PC-9 (cell line): Measurements from ENCODE around the gene AGAP3. TPM values are rescaled to one million over a fixed set of nuclear protein-coding genes. Genes with fewer than 3 reads are reported as not detected.

Experiments
- BruUV-seq: library from RNA; stranded (reverse); fragments of 400-500 nt; replicated peaks from 2 replicates; lab custom pipeline; 2021; lab: Mats Ljungman, UMichigan
- CTCF ChIA-PET: fragments of 300-600 bp; sonication (Branson Sonifier 250); formaldehyde crosslinking; loops from one replicate; lab custom pipeline; 2022; ENCODE audit warnings: antibody characterized with exemption; lab: Charles Lee
- POLR2A ChIA-PET: fragments of 300-600 bp; sonication (Branson Sonifier 250); formaldehyde crosslinking; loops from one replicate; lab custom pipeline; 2022; ENCODE audit warnings: antibody characterized with exemption; ENCODE audit not compliant: unreplicated experiment; lab: Charles Lee
- DNase-seq, 2 experiments: peaks; one replicate each; pipeline versions ENCODE4 v3.0.0 to v3.0.0-alpha.2; 2015 to 2022; ENCODE audit warnings: mixed read lengths in 1 of 2
- H2AFZ ChIP-seq: fragments of 200-600 bp; sonication (generic); 2 replicates; pipeline ENCODE4 v1.8.1; 2017; ENCODE audit warnings: antibody characterized with exemption
- H3F3A ChIP-seq: fragments of 200-600 bp; sonication (generic); 2 replicates; pipeline ENCODE4 v1.8.1; 2017; ENCODE audit warnings: antibody characterized with exemption, mild to moderate bottlenecking, low read depth; ENCODE audit not compliant: insufficient read depth
- H3K27ac ChIP-seq: fragments of 200-600 bp; sonication (generic); 2 replicates; pipeline ENCODE4 v1.6.1; 2016; ENCODE audit warnings: mixed run types
- H3K27me3 ChIP-seq: fragments of 200-600 bp; sonication (generic); 2 replicates; pipeline ENCODE4 v1.6.1; 2016; ENCODE audit warnings: low read depth, mixed run types; ENCODE audit not compliant: insufficient read depth
- H3K36me3 ChIP-seq: fragments of 200-600 bp; sonication (generic); 2 replicates; pipeline ENCODE4 v1.6.1; 2016; ENCODE audit warnings: low read depth, mixed run types
- H3K4me1 ChIP-seq: fragments of 200-600 bp; sonication (generic); replicated peaks from 2 replicates; pipeline ENCODE4 v1.6.1; 2016; ENCODE audit warnings: mixed run types; ENCODE audit not compliant: insufficient read depth
- H3K4me2 ChIP-seq: fragments of 200-600 bp; sonication (generic); 2 replicates; pipeline ENCODE4 v1.6.1; 2017; ENCODE audit warnings: mixed run types
- H3K4me3 ChIP-seq: fragments of 200-600 bp; sonication (generic); 2 replicates; pipeline ENCODE4 v1.6.1; 2016; ENCODE audit warnings: mixed run types
- H3K79me2 ChIP-seq: fragments of 200-600 bp; sonication (generic); 2 replicates; pipeline ENCODE4 v1.6.1; 2017; ENCODE audit warnings: low read depth, mixed run types
- H3K9me2 ChIP-seq: fragments of 200-600 bp; sonication (generic); 2 replicates; pipeline ENCODE4 v1.8.1; 2017; ENCODE audit warnings: mild to moderate bottlenecking; ENCODE audit not compliant: insufficient read depth
- H3K9me3 ChIP-seq: fragments of 200-600 bp; sonication (generic); 2 replicates; pipeline ENCODE4 v1.8.1; 2016; ENCODE audit warnings: low read depth; ENCODE audit not compliant: insufficient read depth
- H4K20me1 ChIP-seq: fragments of 200-600 bp; sonication (generic); 2 replicates; pipeline ENCODE4 v1.8.1; 2017; ENCODE audit not compliant: insufficient read depth
- EZH2 ChIP-seq: fragments of 200-600 bp; sonication (generic); IDR thresholded peaks from 2 replicates; pipeline ENCODE4 v1.8.0; 2017; ENCODE audit warnings: antibody characterized with exemption, low read depth
- intact Hi-C: fragments of 100-400 bp; cut with micrococcal nuclease; formaldehyde crosslinking; loops from one replicate; pipeline ENCODE4 v1.10.0; 2022; ENCODE audit not compliant: unreplicated experiment
- total RNA-seq: library from RNA; stranded (reverse); gene quantifications from 2 replicates; pipeline ENCODE4 v1.2.3, GENCODE V29; 2021
- TF ChIP-seq, protein P1 (sequence below): fragments of 200-600 bp; sonication (generic); conservative IDR thresholded peaks from 2 replicates; pipeline ENCODE4 v1.6.1; 2017; ENCODE audit warnings: mixed run types, antibody characterized with exemption, mild to moderate bottlenecking, moderate library complexity

Gene AGAP3
- total RNA-seq, 1 experiment from 2014 or later, result 103 TPM

- Histone ChIP-seq H3K27me3 (no peaks in the 10 kb centered on the region), H3K9me3 (no peaks in the 10 kb centered on the region), H3K4me2 (no peak overlapping the region), H3K36me3 (no peaks in the 10 kb centered on the region), H3K79me2 (no peaks in the 10 kb centered on the region), H4K20me1 (no peaks in the 10 kb centered on the region; the same call in 1 of the 2 replicates), H3K4me1 (no peaks in the 10 kb centered on the region), H3K27ac (no peak overlapping the region), H3F3A (no peaks in the 10 kb centered on the region), H2AFZ (no peak overlapping the region), H3K4me3 (no peak overlapping the region), H3K9me2 (no peaks in the 10 kb centered on the region)
- CTCF ChIA-PET, result no interaction called here
- intact Hi-C loops, result no loop called here
- no peak for DNase-seq
- TF ChIP-seq, protein P1, sequence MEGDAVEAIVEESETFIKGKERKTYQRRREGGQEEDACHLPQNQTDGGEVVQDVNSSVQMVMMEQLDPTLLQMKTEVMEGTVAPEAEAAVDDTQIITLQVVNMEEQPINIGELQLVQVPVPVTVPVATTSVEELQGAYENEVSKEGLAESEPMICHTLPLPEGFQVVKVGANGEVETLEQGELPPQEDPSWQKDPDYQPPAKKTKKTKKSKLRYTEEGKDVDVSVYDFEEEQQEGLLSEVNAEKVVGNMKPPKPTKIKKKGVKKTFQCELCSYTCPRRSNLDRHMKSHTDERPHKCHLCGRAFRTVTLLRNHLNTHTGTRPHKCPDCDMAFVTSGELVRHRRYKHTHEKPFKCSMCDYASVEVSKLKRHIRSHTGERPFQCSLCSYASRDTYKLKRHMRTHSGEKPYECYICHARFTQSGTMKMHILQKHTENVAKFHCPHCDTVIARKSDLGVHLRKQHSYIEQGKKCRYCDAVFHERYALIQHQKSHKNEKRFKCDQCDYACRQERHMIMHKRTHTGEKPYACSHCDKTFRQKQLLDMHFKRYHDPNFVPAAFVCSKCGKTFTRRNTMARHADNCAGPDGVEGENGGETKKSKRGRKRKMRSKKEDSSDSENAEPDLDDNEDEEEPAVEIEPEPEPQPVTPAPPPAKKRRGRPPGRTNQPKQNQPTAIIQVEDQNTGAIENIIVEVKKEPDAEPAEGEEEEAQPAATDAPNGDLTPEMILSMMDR, result no peak
- TF ChIP-seq EZH2, result no peak
- BruUV-seq, result no TSS peak
- POLR2A ChIA-PET, result no interaction called here
These were observed 50.9 kb downstream of the AGAP3 start for GRCh38 chr7:151137076-151137675.

DNA sequence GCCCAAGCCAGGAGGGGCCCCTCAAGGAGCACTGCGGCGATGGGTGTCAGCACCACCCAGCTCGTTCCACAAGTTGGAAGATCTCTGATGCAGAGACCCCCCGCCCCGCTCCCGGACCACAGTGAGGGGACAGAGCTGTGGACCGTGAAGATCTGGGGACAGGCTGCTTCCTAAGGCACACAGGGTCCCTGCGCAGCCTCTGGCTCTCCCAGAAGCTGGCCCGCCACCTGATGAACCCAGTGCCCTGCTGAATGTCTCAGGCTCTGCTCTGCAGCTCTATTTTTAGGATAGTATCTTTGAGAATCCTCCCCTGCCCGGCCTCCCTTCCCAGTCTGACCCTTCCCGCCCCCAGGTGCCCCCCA lies 51.5 kb downstream of the AGAP3 start:
- intact Hi-C loops, result no loop called here
- Histone ChIP-seq H3K27me3 (no peaks in the 10 kb centered on the region), H3F3A (no peaks in the 10 kb centered on the region), H3K9me2 (no peaks in the 10 kb centered on the region), H3K4me1 (no peaks in the 10 kb centered on the region), H3K9me3 (no peaks in the 10 kb centered on the region), H3K79me2 (no peaks in the 10 kb centered on the region), H4K20me1 (no peaks in the 10 kb centered on the region; the same call in 1 of the 2 replicates), H3K4me3 (no peak overlapping the region), H3K4me2 (no peak overlapping the region), H2AFZ (no peak overlapping the region), H3K36me3 (no peaks in the 10 kb centered on the region), H3K27ac (no peak overlapping the region)
- ChIA-PET POLR2A (no interaction called here), CTCF (no interaction called here)
- DNase-seq, result no peak
- BruUV-seq, result no TSS peak
- no peak for TF ChIP-seq EZH2
- TF ChIP-seq, protein P1, result no peak

DNA sequence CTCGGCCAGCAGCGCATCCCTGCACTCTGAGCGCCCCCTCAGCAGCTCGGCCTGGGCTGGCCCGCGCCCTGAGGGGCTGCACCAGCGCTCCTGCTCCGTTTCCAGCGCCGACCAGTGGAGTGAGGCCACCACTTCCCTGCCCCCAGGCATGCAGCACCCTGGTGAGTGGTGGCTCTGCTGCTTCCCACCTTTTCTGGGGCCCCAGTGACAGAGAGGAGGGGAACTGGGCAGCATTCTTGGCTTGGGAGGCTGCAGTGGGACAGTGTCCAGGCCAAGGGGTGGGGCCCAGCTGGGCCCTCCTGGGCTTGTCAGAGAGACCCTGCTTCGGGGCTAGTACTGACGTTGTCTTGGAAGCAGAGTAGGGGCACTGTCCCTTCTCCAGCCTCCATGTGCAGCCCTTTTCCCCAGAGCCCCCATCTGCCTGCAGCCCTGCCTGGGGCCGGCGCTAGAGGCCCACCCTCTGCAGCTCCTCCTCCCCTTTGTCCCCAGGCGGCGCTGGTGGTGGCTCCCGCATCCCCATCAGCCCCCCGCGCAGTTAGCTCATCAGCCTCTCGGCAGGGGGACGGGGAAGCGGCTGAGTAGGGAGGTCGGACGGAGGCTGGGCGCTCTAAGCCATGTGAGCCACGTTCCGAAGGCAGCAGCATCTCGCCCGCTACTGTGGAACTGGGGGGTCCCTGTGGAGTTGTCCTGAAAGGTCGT lies 52.0 kb downstream of the AGAP3 start:
- Histone ChIP-seq H3K4me2 (no peak overlapping the region), H2AFZ (no peak overlapping the region), H3K9me2 (no peaks in the 10 kb centered on the region), H3K36me3 (no peaks in the 10 kb centered on the region), H3K4me3 (no peak overlapping the region), H3K9me3 (no peaks in the 10 kb centered on the region), H3K4me1 (no peaks in the 10 kb centered on the region), H3F3A (no peaks in the 10 kb centered on the region), H3K27me3 (no peaks in the 10 kb centered on the region), H3K79me2 (no peaks in the 10 kb centered on the region), H3K27ac (no peak overlapping the region), H4K20me1 (no peaks in the 10 kb centered on the region; the same call in 1 of the 2 replicates)
- ChIA-PET POLR2A (no interaction called here), CTCF (no interaction called here)
- intact Hi-C loops, result no loop called here
- no TSS peak for BruUV-seq
- DNase-seq, result no peak
- TF ChIP-seq, protein P1, result no peak
- no peak for TF ChIP-seq EZH2
